GM18867 (cell line): ENCODE data around the gene CSPG4.
"Not testable (repeated sequence)": the region's sequence is repeated elsewhere in the genome, so short reads cannot be mapped to it uniquely, and the experiment has no call there.

Source experiments
- ATAC-seq: cut with Tn5 transposase; IDR thresholded peaks from one replicate; pipeline ENCODE4 v1.9.1; 2021; ENCODE audit warnings: mild to moderate bottlenecking, moderate library complexity; ENCODE audit not compliant: unreplicated experiment

The CSPG4 gene

GRCh38 chr15:75725006-75725718 lies 12.5 kb upstream of the CSPG4 start:
- no peak for ATAC-seq

GRCh38 chr15:75723847-75724660 lies 11.4 kb upstream of the CSPG4 start:
- peak; percentile 61 for ATAC-seq

- no peak for ATAC-seq
These were observed 10.7 kb upstream of the CSPG4 start for GRCh38 chr15:75723171-75723846.

- ATAC-seq: no peak
These were observed 9.5 kb upstream of the CSPG4 start for GRCh38 chr15:75721923-75722870.

- no peak for ATAC-seq
These were observed 8.9 kb upstream of the CSPG4 start for GRCh38 chr15:75721480-75721922.

- ATAC-seq: no peak
These were observed 8.3 kb upstream of the CSPG4 start for GRCh38 chr15:75720787-75721479.

- no peak for ATAC-seq
These were observed 7.6 kb upstream of the CSPG4 start for GRCh38 chr15:75720297-75720696.

- no peak for ATAC-seq
These were observed 5.7 kb upstream of the CSPG4 start for GRCh38 chr15:75718328-75718727.

- ATAC-seq: not testable (repeated sequence)
These were observed 4.4 kb upstream of the CSPG4 start for GRCh38 chr15:75717001-75717400.

GRCh38 chr15:75716249-75716950 lies 3.8 kb upstream of the CSPG4 start:
- ATAC-seq: not testable (repeated sequence)

GRCh38 chr15:75715312-75715832 lies 2.7 kb upstream of the CSPG4 start:
- ATAC-seq: not testable (repeated sequence)

GRCh38 chr15:75714195-75714594 lies 1.5 kb upstream of the CSPG4 start:
- no peak for ATAC-seq

GRCh38 chr15:75713338-75713895 lies 769 bp upstream of the CSPG4 start:
- no peak for ATAC-seq

- ATAC-seq: not testable (repeated sequence)
These were observed 1.2 kb downstream of the CSPG4 start for GRCh38 chr15:75711495-75711894.

GRCh38 chr15:75710874-75711273 lies 1.8 kb downstream of the CSPG4 start:
- not testable (repeated sequence) for ATAC-seq

GRCh38 chr15:75709458-75709857 lies 3.2 kb downstream of the CSPG4 start:
- not testable (repeated sequence) for ATAC-seq

GRCh38 chr15:75706682-75706954 lies 6.0 kb downstream of the CSPG4 start:
- ATAC-seq: no peak

- no peak for ATAC-seq
These were observed 6.6 kb downstream of the CSPG4 start for GRCh38 chr15:75705854-75706681.
